GM19240 (cell line): ENCODE results near the gene NEBL.
"Not testable (repeated sequence)": the region's sequence is repeated elsewhere in the genome, so short reads cannot be mapped to it uniquely, and the experiment has no call there.

Source experiments
- DNase-seq: peaks from one replicate; pipeline ENCODE4 v3.0.0; 2011; ENCODE audit warnings: low spot score; ENCODE audit not compliant: insufficient read length

The NEBL gene, protein sequence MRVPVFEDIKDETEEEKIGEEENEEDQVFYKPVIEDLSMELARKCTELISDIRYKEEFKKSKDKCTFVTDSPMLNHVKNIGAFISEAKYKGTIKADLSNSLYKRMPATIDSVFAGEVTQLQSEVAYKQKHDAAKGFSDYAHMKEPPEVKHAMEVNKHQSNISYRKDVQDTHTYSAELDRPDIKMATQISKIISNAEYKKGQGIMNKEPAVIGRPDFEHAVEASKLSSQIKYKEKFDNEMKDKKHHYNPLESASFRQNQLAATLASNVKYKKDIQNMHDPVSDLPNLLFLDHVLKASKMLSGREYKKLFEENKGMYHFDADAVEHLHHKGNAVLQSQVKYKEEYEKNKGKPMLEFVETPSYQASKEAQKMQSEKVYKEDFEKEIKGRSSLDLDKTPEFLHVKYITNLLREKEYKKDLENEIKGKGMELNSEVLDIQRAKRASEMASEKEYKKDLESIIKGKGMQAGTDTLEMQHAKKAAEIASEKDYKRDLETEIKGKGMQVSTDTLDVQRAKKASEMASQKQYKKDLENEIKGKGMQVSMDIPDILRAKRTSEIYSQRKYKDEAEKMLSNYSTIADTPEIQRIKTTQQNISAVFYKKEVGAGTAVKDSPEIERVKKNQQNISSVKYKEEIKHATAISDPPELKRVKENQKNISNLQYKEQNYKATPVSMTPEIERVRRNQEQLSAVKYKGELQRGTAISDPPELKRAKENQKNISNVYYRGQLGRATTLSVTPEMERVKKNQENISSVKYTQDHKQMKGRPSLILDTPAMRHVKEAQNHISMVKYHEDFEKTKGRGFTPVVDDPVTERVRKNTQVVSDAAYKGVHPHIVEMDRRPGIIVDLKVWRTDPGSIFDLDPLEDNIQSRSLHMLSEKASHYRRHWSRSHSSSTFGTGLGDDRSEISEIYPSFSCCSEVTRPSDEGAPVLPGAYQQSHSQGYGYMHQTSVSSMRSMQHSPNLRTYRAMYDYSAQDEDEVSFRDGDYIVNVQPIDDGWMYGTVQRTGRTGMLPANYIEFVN

DNA sequence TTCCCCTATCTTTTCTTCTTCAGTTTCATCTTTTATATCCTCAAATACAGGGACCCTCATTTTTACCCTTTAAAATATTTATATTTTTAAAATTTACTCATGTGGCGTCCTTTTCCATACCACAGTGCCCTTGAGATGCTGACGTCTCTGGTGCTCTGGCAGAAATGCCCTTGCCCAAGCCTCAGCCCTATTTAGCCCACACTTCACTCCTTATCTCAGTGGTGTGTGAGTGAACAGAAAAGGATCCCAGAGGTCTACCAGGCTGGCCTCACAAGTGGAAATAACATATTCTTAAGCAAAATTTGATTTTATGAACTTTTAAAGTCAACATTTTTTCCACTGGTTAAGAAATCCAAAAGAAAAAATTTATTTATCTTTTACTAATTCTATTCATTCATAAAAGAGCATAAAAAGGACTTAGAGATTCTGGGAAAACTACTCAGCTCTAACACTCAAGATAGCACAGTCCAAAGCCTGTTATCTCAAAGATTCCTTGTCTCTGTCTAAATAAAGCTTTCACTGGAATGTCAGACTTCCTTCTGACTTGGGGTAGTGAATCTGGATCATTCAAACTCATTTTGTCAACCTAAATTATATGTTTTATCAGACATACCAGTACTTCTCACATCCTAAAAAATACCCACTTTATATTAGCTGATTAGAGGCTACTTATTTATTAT lies at the start of gene NEBL:
TSS of gene NEBL (minus strand) at position 166 of the 680 bp plus-strand sequence. CDS start at position 60, 106 bp downstream.
- no peak for DNase-seq

GRCh38 chr10:20945546-20946332 lies 48.6 kb upstream of the NEBL start:
- DNase-seq, result no peak

GRCh38 chr10:20944789-20945502 lies 47.8 kb upstream of the NEBL start:
- no peak for DNase-seq

GRCh38 chr10:20939414-20939813 lies 42.3 kb upstream of the NEBL start:
- not testable (repeated sequence) for DNase-seq

- DNase-seq, result no peak
Observed at GRCh38 chr10:20936396-20936795, 39.3 kb upstream of the NEBL start.

DNA sequence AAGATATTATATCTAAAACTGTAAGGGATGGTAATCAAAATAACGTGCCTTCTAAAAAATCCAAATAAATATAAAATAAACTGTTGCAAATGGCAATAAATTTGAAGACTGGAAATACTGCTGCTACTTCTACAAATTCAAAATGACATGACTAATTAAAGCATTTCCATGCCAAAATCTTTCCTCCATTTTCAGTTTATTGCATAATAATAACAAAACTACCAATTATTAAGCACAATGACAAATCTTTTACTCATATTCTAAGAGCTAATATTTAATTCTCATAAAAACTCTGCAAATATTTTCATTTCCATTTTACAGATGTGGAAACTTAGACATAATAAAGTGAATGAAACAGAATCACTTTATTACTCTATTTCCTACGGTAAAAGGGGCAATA lies 38.8 kb upstream of the NEBL start:
- no peak for DNase-seq

DNA sequence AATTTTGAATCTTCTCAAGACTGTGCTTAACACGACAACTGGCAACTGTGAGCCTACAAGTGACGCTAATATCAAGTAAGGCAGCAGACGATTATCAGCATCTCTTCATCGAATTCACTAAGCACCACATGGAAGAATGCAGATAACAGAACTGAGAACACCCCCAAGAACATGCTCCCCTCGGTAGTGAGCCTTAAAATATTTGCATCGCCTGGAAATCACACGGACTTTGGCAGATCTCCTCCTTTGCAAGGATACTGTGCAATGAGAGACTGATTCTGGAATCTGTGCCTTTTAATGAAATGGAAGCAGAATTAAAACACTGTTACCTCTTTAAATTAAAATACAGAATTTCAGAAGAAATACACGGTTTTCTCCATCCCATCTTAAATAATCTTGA lies 38.2 kb upstream of the NEBL start:
- DNase-seq, result no peak

GRCh38 chr10:20933705-20934104 lies 36.6 kb upstream of the NEBL start:
- DNase-seq, result no peak

- DNase-seq, result no peak
Observed at GRCh38 chr10:20932606-20933126, 35.6 kb upstream of the NEBL start.

DNA sequence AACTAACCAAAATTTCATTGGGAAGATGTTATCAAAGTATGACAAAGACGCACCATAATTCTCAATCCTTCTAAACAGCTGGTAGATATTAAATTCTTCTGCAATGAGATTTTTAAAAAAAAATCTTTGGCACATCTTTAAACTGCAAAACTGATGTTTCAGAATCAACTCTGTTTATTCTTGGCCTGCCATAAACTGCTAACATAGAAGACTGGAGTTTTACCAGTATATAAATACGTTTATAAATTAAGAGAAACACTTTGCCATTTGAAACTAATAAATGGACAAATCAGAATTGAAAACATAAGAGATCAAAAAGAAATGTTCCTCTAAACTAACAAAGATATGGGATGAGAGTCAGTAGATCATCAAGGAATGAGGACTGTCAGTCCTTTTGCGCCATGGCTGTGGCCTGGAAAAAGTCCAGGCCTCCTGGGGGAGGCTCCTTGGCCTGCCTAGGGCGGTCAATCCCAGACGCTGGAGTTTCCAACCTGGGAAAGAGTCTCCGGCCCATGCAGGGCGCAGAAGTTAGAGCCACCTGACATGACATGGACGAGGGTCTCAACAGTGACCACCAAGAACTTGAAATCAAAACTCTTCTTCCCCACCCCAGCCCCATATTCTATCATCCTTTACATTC lies 34.2 kb upstream of the NEBL start:
- no peak for DNase-seq

DNA sequence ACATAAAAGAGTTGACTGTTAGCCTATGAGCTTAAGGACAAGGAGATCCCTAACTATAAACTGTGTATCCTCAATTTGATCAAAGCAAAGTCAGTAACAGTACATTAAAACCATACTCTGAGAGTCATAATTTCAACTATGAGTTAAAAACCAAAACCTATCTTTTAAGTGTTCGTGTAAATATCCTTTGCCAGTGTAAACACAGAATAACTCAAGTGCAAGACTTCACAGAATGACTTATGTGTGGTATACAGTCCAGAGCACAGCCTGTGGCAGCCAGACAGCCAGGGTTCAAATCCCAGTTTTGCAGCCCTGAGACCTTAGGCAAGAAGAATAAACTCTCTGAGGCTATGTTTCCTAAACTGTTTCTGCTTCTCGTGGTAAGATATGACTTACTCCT lies 30.3 kb upstream of the NEBL start:
- no peak for DNase-seq

GRCh38 chr10:20922451-20922850 lies 25.3 kb upstream of the NEBL start:
- DNase-seq, result no peak

DNA sequence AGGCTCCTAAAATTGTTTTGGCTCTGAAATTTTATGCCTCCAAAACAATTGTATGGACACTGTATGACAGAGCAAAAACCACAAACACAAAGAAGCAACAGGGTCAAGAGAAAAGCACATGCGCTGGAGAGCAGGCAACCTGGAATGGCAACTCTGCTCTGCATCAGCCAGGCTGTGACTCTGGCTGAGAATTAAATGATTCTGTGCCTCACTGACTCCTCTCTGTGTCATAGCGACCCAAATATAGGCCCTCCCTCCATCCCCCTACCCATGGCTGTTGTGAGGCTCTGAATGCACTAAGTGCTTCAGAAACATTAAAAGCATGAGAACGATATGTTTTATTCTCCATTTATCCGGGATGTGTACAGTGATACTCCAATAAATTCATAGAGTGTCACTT lies 24.9 kb upstream of the NEBL start:
- no peak for DNase-seq

DNA sequence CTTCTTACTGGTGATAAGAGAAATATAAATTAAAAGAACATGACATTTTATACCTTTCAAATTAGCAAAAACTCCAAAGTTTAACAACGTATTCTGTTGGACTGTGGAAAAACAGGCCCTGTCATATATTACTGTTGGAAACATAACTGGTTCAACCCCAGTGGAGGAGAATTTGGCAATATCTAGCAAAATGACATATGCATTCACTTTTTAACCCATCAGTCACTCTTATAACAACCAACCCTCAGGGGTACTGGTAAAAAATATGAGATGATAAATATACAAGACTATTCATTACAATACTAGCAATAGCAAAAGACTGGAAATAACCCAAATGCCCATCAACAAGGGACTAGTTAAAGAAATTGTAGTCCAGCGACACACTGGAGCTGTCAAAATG lies 22.9 kb upstream of the NEBL start:
- no peak for DNase-seq

GRCh38 chr10:20919481-20919880 lies 22.4 kb upstream of the NEBL start:
- DNase-seq, result no peak

- DNase-seq, result no peak
Observed at GRCh38 chr10:20916976-20917375, 19.9 kb upstream of the NEBL start.

- no peak for DNase-seq
Observed at GRCh38 chr10:20912969-20913368, 15.9 kb upstream of the NEBL start.

DNA sequence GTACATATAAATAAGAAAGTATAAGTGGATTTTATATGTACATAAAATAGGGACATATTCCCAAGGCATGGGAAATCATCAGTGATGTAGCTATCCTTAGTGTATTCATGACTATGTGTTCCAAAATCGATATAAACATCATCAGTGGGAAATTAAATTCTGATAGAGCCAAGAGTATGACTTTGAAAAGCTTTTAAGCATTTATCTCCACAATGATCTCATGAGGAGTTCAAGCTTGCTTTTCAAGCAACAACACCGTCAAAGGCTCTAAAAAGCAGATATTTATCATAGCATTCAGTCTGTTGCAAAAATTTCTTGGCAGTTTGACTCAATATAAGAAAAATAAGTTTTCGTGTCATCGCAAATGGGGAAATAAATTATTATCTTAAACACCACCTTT lies 14.5 kb upstream of the NEBL start:
- DNase-seq, result no peak

DNA sequence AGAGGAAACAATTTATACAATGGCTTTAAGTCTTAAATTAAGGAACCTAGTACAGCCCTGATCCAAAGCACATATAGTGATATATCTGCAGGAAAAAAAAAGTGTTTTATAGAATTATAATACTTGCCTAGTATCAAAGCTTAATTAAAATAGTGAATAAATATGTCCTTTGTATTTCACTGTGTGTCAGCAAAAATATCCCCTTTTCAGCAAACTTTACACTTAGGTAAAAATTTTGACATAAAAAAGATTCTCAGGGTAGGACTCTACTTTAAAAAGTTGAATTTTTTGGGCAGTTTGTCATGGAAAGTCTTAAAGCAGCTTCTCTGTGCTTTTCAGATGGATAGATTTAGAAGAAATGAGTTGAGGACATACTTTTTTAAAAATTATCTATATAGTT lies 12.7 kb upstream of the NEBL start:
- DNase-seq, result no peak
